NCI-H345 (cell line): ENCODE results near the gene POGLUT2.

Experiments
- DNase-seq: peaks from one replicate; lab custom pipeline; 2025; lab: John Stamatoyannopoulos, UW

Gene POGLUT2

DNA sequence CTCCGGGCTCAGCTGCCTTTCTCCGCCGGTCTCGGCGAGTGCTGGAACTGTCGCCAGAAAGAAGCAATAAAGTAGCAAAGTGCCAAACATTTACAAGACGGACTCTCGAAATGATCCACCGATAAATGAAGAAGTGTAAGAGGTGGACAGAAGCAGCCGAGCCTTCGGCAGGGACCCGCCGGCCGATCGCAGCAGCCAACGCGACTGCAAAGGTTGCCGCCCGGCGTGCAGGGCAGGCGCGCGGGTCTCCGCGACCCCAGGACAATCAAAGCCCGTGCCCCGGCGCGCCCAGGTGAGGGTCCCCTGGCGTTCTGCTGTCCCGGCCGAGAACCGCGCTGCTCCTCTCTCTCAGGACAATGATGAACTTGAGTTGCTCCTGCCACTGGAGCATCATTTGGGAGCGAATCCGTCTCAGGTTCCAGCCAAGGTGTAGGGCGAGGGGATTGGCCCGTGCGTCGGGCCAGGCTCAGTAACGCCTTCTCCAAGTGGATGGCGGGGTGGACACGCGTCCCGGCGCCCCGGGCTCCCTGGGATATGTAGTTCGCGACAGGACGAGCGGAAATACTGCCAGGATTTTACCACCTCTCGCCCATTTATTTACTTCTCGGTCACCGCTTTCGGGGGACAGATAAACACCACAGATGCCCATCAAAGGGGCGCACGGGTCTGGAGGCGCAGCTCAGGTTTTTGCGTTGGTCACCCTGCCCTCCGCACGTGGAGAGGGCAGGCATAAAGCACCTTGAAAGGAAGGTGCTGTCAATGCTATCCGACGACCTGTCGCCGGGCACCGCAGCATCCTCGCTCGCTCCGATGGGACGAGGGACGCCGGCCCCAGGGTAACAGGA, at the start of gene POGLUT2, which contains the start of gene BIVM:
Gene POGLUT2, minus strand, starts transcription at position 396 of the 845 bp plus-strand sequence. Its CDS starts 306 bp downstream, at position 90.
Gene BIVM, plus strand, starts transcription at position 539 of the 845 bp plus-strand sequence. CDS start 8,149 bp downstream, outside the sequence.
- DNase-seq: peak; percentile 94

DNA sequence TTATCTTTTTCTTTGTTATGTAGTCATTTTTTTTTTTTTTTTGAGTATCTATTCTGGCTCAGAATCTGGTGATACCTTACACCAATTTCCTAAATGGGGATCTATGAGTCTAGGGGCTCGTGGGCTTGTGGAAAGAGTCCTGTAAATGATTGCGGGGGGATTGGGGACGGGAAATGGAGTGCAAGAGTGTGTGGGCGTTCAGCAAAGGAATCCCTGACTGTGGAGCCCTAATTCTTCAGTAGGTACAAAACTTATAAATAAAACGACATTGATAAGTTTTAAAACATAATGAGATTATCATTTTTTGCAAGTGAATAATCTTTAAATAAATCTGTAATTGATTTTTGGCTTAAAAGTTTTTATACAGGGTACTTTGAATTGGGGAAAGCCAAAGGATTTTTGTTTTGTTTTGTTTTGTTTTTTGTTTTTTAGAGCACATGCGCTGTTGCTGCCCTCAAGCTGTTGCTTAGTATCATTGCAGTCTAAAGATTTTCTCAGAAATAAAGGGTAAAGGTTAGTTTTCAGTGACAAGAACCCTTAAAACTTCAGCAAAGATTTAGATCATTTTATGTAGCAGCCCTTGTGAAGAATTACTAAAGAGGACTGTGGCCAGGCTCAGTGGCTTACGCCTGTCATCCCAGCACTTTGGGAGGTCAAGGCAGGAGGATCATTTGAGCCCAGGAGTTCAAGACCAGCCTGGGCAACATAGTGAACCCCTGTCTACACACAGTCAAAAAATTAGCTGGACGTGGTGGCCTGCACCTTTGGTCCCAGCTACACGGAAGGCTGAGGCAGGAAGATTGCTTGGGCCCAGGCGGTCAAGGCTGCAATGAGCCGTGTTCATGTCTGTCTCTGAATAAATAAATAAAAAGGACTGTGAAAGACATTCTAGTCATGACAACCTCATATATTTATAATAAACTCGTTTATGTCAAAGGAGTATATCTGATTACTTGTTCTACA, 48.8 kb upstream of the POGLUT2 start:
- peak; percentile 28 for DNase-seq

DNA sequence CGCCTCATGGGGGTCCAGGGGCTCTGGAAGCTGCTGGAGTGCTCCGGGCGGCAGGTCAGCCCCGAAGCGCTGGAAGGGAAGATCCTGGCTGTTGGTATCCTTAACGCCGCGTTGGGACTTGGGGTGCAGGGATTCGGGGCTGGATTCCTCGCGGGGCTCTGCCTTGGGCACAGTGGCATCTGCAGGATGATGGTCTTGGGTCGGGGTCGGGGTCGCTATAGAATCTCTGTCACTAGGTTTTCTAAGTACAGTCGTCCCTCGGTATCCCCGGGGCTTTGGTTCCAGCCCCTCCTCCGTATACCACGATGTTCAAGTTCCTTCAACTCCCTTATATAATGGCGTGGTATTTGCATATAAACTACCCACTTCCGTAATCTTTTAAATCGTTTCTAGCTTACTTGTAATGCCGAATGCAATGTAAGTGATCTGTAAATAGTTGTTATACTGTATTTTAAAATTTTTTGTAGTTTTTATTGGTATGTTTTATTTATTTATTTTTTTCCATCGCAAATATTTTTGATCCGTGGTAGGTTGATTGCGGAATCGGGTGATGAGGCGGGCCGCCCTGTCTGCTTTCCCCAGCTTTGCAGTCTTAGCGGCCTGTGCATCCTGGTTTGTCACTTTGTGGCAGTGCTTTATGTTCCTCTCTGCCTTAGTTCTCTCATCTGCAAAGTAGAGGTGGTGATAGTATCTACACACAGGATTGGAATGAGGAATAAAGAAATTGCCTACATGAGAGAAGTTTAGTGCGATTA, 47.7 kb upstream of the POGLUT2 start:
- DNase-seq: peak; percentile 25

DNA sequence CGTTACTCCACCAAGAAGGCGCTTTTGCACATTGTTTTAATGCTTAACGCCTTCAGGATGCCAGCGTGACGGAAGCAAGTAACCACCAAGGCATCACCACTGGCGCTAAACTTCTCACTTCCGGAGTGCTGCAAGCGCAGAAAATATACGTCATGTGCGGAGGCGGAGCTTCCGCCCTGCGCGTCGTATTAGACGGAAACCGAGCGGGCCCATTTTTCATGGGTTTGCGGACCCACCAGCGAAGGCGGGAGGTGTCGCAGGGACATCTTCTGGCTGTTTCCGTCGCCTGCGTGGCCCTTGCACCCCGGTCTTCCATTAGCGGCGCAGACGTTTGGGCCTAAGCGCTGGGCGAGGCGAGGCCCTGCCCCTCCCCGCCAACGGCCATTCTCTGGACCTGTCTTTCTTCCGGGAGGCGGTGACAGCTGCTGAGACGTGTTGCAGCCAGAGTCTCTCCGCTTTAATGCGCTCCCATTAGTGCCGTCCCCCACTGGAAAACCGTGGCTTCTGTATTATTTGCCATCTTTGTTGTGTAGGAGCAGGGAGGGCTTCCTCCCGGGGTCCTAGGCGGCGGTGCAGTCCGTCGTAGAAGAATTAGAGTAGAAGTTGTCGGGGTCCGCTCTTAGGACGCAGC, 47.0 kb upstream of the POGLUT2 start, which contains the start of gene ERCC5:
Gene ERCC5, plus strand, starts transcription at position 403 of the 631 bp plus-strand sequence. CDS start 235 bp downstream, outside the sequence.
- peak; percentile 97 for DNase-seq

DNA sequence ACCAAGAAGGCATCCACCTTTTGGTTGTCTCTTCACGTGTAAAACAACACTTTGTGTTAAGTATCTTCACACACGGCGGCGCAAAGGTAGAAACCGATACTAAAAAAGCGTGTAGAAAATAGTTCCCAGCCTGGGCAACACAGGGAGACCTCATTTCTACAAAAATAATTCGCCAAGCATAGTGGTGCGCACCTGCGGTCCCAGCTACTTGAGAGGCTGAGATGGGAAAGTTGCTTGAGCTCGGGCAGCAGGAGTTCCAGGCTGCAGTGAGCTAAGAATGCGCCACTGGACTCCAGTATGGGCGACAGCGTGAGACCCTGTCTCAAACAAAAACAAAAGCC, 46.5 kb upstream of the POGLUT2 start:
- no peak for DNase-seq

DNA sequence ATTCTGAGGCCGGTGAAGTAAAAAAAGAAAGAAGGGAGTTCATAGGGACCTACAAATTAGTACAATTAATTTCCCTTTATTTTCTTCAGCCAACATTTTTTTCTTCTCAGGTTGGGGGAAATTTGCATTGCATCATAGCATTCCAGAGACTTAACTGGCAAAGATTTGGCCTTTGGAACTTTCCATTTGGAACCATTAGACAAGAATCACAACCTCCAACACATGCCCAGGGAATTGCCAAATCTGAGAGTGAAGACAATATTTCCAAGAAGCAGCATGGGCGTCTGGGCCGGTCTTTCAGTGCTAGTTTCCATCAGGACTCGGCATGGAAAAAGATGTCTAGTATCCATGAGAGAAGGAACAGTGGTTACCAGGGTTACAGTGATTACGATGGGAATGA, 40.7 kb upstream of the POGLUT2 start:
- no peak for DNase-seq

DNA sequence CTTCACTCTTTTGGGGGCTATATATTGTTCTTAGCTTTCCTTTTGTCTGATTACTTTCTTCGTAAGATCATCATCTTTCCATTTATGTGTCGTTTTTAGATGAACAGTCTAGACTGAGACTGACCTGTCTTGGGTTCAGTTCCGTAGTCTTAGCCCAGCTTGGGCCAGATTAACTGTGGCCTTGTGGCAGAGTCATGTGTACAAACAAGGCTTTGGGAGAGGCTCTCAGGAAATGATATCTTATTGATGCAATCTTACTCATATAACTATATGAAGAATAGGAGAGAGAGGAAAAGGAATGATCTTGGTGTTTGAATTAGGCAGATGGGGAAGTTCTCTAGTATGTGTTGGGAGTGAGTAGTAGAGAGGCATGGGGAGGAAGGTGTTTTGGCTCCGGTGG, 40.2 kb upstream of the POGLUT2 start:
- DNase-seq: no peak

DNA sequence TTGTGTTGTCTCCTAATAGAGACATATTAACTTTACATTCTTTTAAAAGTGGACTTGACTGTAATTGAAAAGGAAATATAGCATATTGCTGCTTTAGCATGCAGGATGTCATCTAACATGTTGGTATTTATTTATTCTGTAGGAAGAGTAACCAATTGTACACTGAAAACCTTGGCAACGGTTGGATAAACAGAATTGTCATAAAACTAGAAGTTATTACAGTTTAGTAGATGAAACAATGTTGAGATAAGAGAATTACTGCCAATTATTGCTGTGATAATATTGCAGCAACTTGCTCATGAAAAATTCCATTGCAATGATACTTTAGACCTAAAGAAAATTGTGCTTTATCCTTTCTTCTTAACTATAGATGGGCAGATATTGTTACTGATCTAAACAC, 39.5 kb upstream of the POGLUT2 start:
- DNase-seq: no peak

DNA sequence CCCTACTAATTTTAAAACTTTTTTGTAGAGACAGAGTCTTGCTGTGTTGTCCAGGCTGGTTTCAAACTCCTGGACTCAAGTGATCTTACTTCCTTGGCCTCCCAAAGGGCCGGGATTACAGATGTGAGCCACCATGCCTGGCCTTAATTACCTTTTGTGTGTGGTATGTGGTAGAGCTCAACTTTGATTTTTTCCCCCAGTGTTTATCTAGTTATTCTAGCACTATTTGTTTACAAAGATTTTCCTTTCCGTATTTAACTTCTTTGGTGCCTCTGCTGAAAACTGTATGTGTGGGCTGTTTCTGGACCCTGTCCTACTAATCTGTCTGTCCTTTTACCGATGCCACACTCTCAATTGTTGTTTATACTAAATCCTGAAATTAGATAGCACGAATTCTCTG, 37.7 kb upstream of the POGLUT2 start:
- DNase-seq: no peak

DNA sequence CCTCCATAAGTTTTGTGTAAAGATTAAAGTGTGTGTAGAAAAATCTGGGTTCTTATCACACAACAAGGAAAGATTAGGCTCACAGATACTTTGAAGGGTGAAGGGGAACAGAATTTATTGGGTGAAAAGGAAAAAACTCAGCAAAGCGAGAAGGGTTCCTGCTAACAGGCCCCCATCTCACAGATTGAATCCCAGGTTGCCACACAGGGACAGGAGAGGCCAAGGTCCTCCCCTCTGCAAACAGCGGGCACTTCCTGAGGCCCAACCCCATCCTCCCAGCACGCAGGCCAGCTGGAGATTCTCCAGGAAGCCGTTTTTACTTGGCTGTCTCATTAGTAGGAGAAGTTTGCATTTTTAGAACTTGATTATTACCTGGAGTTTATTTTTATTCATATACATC, 31.9 kb upstream of the POGLUT2 start:
- no peak for DNase-seq

DNA sequence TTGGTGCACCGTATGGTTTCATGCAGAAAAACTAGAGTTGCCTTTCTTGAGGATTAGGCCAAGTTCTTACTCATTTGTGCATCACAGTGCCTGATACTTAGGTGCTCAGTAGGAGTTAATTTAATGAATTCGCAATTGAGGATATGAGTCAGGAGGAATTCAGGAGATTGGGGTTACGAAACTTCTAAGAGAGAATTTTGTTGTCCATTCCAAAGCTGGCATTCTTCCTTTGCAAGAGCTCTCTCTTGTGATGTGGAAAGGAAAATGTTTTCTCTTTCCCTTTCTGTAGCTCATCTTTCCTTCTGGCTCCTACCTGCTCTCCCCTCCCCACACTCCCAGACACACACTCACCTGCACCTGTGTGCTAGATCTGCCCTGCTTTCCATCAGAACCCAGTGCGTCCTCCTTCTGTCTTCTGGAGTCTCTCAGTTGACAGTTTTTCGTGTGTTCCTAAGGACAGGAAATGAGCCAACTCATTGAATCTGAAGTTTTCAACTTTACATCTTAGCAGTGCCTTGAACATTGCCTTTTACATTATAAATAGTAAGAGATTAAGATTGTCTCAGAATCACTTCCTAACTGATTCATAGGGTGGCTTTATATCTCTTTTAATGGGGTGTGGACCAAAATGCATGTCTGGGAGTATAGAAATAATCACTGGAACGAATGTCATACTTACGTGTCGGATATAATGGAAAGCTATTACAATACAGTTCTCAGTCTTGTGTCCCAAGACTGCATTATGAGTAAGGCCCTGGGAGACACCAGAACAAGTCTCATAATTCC, 27.3 kb upstream of the POGLUT2 start:
- no peak for DNase-seq

DNA sequence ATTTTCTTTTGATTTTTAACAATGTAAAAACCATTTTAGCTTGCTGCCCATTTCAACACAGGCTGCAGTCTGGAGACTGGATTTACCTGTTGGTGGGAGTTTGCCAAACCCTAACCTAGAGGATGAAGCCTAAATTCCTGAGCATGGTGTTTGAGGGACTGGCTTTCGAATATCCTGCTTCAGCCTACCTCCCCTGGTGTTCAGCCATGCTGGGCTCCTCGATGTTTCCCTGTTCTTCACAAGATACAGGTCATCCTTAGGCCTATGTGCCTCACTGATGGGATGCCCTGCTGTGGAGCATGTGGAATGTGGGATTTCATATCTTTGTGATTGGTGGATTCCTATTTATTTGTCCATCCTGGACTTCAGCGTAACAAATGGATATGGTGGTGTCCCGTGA, 26.6 kb upstream of the POGLUT2 start:
- no peak for DNase-seq

DNA sequence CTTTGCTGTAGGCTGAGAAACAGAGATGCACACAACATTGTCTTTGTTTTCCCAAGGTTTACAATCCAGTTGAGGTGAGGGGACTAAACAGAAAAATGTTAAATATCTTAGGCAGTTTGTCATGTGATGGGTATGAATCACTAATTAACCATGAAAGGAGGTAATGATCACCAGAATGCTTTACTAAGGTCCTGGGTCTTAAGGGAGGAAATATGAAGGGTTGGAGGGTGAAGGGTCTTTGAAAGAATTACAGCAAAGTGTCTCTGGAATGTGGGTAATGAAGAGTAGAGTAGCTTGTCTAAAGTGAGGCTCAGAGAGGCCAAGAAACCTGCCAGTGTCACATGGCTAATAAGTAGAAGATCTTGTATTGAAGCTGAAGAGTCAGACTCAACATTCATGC, 19.1 kb upstream of the POGLUT2 start:
- no peak for DNase-seq

DNA sequence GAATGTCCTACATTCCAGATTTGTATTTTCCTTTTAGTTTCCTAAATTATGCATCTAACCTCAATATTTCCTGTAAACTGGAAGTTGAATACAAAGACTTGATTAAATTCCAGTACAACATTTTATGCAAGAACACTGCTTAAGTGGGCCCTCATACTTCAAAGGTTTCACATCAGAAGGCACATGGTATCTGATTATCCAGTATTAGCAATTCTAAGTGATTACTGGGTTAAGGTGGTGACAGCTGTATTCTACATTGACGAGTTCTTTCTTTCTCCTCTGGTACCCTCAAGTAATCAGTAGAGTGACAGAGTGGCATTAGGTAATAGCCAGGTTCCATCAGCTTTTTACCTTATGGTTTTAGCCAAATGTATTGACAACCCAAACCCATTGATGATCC, 18.5 kb upstream of the POGLUT2 start:
- DNase-seq: no peak

DNA sequence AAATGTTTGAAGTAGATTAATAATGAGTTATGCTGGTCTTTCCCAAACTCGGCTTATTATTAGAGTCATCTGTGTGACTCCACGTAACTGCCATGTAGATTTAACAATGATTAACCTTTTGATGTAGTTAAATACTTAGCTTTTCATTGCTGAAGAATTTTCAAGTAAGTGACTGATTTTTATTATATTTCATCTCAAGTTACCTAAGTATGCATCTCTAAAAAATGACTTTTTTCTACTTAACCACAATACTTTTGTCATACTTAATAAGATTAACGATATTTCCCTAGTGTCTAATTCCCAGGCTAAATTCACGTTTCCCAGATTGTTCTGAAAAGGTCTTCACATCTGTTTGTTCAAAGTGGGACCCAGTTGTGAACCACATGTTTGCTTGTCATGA, 17.9 kb upstream of the POGLUT2 start:
- no peak for DNase-seq

DNA sequence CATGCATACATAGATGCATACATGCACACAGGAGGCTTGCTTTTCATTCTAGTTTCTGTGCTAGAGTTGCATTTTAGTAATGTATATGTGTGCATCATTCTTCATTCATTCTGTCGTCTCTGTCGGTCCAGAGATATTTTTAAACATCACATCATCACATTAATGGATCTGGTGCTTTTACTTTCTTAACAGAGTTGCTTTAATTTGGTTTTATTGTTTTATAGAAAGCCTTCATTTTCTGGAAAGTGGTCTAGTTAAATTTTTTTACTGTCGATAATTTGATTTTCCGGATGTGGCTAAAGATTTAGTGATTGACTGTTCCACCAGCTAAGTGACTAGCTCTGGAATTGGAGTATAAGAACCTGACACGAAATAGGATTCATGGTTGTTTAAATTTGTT, 17.0 kb upstream of the POGLUT2 start:
- no peak for DNase-seq

DNA sequence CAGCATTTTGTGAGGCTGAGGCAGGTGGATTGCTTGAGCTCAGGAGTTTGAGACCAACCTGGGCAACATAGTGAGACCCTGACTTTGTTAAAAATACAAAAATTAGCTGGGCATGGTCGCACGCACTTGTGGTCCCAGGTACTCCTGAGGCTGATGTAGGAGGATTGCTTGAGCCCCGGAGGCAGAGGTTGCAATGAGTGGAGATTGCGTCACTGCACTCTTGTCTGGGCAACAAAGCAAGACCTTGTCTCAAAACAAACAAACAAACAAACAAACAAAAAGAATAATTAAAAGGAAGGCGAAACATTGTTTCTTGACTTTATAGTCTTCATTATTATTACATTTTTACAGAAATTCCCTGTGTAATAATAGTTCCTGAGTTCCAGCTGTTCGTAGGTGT, 16.0 kb upstream of the POGLUT2 start:
- DNase-seq: no peak

DNA sequence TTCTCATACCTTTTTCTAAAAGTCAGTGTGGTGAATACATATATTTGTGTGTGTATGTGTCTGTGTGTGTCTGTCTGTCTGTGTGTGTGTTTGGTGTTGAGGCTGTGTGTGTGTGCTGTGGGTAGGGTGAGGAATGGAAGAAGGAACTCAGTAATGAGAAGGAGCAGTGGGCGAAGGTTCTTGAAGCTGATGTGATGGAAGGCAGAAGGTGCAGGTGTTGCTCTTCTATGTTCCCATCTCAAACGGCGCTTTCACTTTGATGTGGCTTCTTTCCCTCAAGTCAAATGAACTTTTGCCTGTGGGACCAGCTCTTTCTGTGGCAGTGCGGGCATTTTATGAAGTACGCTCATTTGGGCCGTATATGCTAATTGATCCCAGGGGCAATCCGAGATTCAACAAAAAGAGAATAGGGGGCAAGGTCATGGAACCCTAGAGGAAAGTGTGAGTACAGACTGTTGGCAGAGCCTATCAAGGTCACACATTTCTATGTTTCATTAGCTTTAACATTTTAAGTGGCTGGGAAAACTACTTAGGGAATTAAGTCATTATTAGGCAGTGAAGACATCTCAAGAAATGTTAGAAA, 15.3 kb upstream of the POGLUT2 start:
- DNase-seq: no peak

DNA sequence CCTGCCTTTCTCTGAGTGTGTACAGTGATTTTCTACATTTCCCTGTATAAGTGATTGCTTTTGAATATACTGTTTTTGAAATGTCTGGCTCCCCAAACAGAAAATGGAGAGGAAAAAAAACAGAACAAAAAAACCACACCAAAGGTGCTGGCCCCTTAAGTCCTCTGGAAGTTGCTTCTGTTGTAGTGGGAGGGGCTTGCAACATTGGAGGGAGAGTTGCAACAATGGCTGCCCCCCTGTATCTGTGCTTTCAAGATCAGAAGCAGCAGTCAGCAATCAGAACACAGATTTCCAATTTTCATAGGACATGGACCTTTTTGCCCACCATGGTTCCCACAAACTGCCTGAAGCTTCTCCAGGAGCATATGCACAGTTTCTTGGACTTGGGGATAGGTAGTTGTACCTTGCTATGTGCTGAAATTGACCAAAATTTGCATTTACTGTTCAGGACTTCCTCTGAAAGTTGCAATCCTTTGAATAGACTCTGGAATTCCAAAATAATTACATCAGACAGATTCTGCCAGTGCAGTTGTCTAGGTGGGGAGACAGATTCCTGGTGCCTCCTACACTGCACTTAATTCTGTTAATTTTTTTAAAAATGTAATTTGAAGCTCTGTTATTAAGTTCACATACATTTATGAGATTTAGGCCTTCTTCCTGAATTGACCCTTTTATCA, 14.0 kb upstream of the POGLUT2 start:
- DNase-seq: no peak

DNA sequence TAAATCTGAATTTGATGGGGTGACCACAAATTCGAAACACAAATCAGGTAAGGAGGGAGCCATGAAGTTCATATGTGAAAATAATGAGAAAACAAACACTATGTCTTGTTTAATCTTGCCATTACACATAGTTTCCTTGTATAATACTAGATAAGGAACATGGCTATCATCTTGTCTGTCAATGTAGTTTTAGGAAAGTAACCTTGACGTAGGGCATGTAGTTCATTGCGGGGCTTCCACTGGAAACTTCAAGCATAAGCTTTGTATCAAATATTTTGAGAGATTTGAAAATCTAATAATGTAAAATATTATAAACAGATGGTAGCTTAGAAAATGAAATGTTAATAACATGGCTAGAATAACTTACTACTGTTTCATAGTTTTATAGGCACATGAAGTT, 8.9 kb upstream of the POGLUT2 start:
- DNase-seq: no peak
